C4-2B (cell line): ENCODE measurements around the gene C3orf70.

Experiments
- ZFX ChIP-seq: fragments of 450-650 bp; IDR thresholded peaks from 2 replicates; pipeline ENCODE4 v1.6.1; 2017
- TF ChIP-seq, protein P1 (sequence below): fragments of 450-650 bp; conservative IDR thresholded peaks from 2 replicates; pipeline ENCODE4 v1.5.1; 2017; ENCODE audit warnings: mild to moderate bottlenecking

DNA sequence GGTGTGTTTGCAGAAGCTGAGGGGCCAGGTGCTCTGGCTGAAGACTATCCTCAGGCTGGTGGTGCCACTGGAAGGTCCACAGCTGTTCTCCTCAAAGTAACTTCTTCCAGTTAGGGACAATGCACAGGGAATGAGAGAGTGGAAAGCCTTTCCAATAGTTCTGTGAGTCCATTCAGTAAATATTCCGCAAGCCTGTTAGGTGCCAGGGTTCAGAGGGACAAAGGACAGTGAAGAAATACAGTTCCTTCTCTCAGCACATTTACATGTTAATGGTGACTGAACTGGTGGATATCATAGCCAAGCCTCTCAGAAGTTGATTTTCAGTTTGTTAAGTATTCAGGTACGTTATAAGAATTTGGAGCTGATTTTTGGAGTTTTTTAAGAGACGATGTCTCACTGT is 122.5 kb downstream of the C3orf70 start:
- no peak for TF ChIP-seq ZFX
- TF ChIP-seq, protein P1, sequence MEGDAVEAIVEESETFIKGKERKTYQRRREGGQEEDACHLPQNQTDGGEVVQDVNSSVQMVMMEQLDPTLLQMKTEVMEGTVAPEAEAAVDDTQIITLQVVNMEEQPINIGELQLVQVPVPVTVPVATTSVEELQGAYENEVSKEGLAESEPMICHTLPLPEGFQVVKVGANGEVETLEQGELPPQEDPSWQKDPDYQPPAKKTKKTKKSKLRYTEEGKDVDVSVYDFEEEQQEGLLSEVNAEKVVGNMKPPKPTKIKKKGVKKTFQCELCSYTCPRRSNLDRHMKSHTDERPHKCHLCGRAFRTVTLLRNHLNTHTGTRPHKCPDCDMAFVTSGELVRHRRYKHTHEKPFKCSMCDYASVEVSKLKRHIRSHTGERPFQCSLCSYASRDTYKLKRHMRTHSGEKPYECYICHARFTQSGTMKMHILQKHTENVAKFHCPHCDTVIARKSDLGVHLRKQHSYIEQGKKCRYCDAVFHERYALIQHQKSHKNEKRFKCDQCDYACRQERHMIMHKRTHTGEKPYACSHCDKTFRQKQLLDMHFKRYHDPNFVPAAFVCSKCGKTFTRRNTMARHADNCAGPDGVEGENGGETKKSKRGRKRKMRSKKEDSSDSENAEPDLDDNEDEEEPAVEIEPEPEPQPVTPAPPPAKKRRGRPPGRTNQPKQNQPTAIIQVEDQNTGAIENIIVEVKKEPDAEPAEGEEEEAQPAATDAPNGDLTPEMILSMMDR = no peak
